ENCODE measurements around the gene TKT.

DNA sequence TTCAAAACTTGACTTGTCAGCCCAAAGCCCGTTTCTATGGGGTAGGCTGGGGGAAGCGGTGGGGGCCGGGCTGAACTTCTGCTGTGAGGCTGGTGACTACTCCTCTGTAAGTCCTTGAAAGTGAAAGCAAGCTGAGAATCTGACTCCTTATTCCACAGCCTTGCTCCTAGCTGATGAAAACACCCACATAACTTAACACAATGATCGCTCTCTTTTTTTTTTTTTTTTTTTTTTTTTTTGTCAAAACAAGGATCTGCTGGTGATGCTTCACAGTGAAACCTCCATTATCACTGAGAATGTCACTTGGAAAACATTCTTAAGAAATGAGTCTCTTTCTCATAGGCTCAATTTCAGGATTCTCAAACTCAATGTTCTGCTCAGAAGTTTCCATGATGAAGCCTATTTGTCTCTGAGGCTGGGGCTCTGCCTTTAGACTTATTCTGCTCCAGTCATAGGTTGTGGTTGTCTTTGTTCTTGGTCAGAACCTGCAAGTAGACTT is 31.4 kb upstream of the TKT start:
- TF ChIP-seq POLR2A (IDR thresholded peaks at IDR 0.05; ENCODE audit: extremely low read depth, insufficient read length) (no peak), MYC (IDR thresholded peaks at IDR 0.05; ENCODE audit: low read depth, low read length) (no peak)
- TF ChIP-seq, protein P1, sequence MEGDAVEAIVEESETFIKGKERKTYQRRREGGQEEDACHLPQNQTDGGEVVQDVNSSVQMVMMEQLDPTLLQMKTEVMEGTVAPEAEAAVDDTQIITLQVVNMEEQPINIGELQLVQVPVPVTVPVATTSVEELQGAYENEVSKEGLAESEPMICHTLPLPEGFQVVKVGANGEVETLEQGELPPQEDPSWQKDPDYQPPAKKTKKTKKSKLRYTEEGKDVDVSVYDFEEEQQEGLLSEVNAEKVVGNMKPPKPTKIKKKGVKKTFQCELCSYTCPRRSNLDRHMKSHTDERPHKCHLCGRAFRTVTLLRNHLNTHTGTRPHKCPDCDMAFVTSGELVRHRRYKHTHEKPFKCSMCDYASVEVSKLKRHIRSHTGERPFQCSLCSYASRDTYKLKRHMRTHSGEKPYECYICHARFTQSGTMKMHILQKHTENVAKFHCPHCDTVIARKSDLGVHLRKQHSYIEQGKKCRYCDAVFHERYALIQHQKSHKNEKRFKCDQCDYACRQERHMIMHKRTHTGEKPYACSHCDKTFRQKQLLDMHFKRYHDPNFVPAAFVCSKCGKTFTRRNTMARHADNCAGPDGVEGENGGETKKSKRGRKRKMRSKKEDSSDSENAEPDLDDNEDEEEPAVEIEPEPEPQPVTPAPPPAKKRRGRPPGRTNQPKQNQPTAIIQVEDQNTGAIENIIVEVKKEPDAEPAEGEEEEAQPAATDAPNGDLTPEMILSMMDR (IDR thresholded peaks at IDR 0.05; ENCODE audit: low read depth, low read length) = no peak
- TF ChIP-seq, protein P2, sequence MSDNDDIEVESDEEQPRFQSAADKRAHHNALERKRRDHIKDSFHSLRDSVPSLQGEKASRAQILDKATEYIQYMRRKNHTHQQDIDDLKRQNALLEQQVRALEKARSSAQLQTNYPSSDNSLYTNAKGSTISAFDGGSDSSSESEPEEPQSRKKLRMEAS (IDR thresholded peaks at IDR 0.05; ENCODE audit: low read depth, low read length) = no peak
